OCI-LY7 (cell line): ENCODE measurements around the gene FAM149B1. TPM values are rescaled to one million over a fixed set of nuclear protein-coding genes. Genes with fewer than 3 reads are reported as not detected.

Experiments
- Bru-seq: library from RNA; stranded (reverse); fragments of 400-500 nt; gene quantifications from one replicate; lab custom pipeline; 2021; lab: Mats Ljungman, UMichigan
- BruChase-seq, 2 experiments: library from RNA; stranded (reverse); fragments of 400-500 nt; gene quantifications; one replicate each; lab custom pipeline; 2021; lab: Mats Ljungman, UMichigan
- BruUV-seq: library from RNA; stranded (reverse); fragments of 400-500 nt; replicated peaks from 2 replicates; lab custom pipeline; 2021; lab: Mats Ljungman, UMichigan
- CTCF ChIA-PET: fragments of 300-600 bp; sonication (Branson Sonifier 250); formaldehyde crosslinking; loops from one replicate; lab custom pipeline; 2022; ENCODE audit warnings: antibody characterized with exemption; ENCODE audit not compliant: unreplicated experiment; lab: Charles Lee
- POLR2A ChIA-PET: fragments of 300-600 bp; sonication (Branson Sonifier 250); formaldehyde crosslinking; loops from one replicate; lab custom pipeline; 2022; ENCODE audit warnings: antibody characterized with exemption; lab: Charles Lee
- DNase-seq: peaks from one replicate; pipeline ENCODE4 v3.0.0-alpha.2; 2015; ENCODE audit warnings: low spot score
- H2AFZ ChIP-seq: fragments of 200-600 bp; sonication (generic), shearing (Covaris generic); 2 replicates; pipeline ENCODE4 v1.6.1; 2014; ENCODE audit warnings: mild to moderate bottlenecking, antibody characterized with exemption, low read length, moderate library complexity
- H3K27ac ChIP-seq: fragments of 200-600 bp; sonication (generic); 2 replicates; pipeline ENCODE4 v1.5.1; 2014; ENCODE audit warnings: mixed run types, low read depth, mild to moderate bottlenecking, moderate library complexity, low read length, inconsistent platforms; ENCODE audit not compliant: poor library complexity, severe bottlenecking
- H3K36me3 ChIP-seq: fragments of 200-600 bp; sonication (generic); 2 replicates; pipeline ENCODE4 v1.6.1; 2014; ENCODE audit warnings: mild to moderate bottlenecking, antibody characterized with exemption, low read length, moderate library complexity, mixed read lengths; ENCODE audit not compliant: insufficient read depth
- H3K4me1 ChIP-seq: fragments of 200-600 bp; sonication (generic); 2 replicates; pipeline ENCODE4 v1.5.1; 2014; ENCODE audit warnings: mild to moderate bottlenecking, low read length; ENCODE audit not compliant: insufficient read depth, poor library complexity, severe bottlenecking
- H3K4me2 ChIP-seq: fragments of 200-600 bp; sonication (generic); 2 replicates; pipeline ENCODE4 v1.6.1; 2014; ENCODE audit warnings: mild to moderate bottlenecking, low read length
- H3K4me3 ChIP-seq: fragments of 200-600 bp; sonication (generic); 2 replicates; pipeline ENCODE4 v1.5.1; 2014; ENCODE audit warnings: mild to moderate bottlenecking, low read depth, low read length; ENCODE audit not compliant: poor library complexity, severe bottlenecking
- H3K79me2 ChIP-seq: fragments of 200-600 bp; sonication (generic); 2 replicates; pipeline ENCODE4 v1.6.1; 2016; ENCODE audit warnings: low read depth, mild to moderate bottlenecking, low read length, moderate library complexity, mixed read lengths; ENCODE audit not compliant: insufficient read depth
- H3K9me2 ChIP-seq: fragments of 200-600 bp; sonication (generic); 2 replicates; pipeline ENCODE4 v1.6.1; 2016; ENCODE audit warnings: mild to moderate bottlenecking, low read length, mixed read lengths; ENCODE audit not compliant: insufficient read depth
- H3K9me3 ChIP-seq: fragments of 200-600 bp; sonication (generic); 2 replicates; pipeline ENCODE4 v1.6.1; 2014; ENCODE audit warnings: mild to moderate bottlenecking, mixed run types, low read length, mixed read lengths
- H4K20me1 ChIP-seq: fragments of 200-600 bp; sonication (generic); 2 replicates; pipeline ENCODE4 v1.6.1; 2014; ENCODE audit warnings: mild to moderate bottlenecking, antibody characterized with exemption, low read length, moderate library complexity, mixed read lengths; ENCODE audit not compliant: insufficient read depth
- CTCF ChIP-seq: fragments of 200-600 bp; sonication (generic); conservative IDR thresholded peaks from 2 replicates; pipeline ENCODE4 v1.5.1; 2014; ENCODE audit warnings: mild to moderate bottlenecking, antibody characterized with exemption, low read length, moderate library complexity, mixed read lengths
- EZH2phosphoT487 ChIP-seq: fragments of 200-600 bp; sonication (generic); IDR thresholded peaks from 2 replicates; pipeline ENCODE4 v1.6.1; 2018; ENCODE audit warnings: low read depth, borderline replicate concordance, mild to moderate bottlenecking, mixed run types, antibody characterized with exemption, low read length, moderate library complexity, mixed read lengths
- intact Hi-C: fragments of 100-400 bp; cut with micrococcal nuclease; formaldehyde crosslinking; loops from one replicate; pipeline ENCODE4 v1.10.0; 2022; ENCODE audit not compliant: unreplicated experiment
- long read RNA-seq: library from polyadenylated mRNA; stranded (forward); transcript quantifications from one replicate; pipeline ENCODE4 v2.0.0, GENCODE V29; 2022
- total RNA-seq, 2 experiments: library from RNA; depleted of rRNA in 1 of 2; stranded (reverse); fragments of >200 nt in 1 of 2; shearing (Covaris generic) in 1 of 2; gene quantifications; 2 replicates each; pipeline ENCODE4 v1.2.3, GENCODE V29; 2014 to 2022

Gene FAM149B1
- total RNA-seq (2014; rRNA removed; shearing (Covaris generic)) (8.0 and 14.7 TPM in 2 replicates), total RNA-seq (2022) (18.5 and 19.9 TPM in 2 replicates), Bru-seq, nascent RNA (percentile 60 among the genes with signal in this experiment), BruChase-seq, experiment 1, labeled RNA remaining after a 6-hour chase (percentile 56 among the genes with signal in this experiment), BruChase-seq, experiment 2, labeled RNA remaining after a 2-hour chase (percentile 53 among the genes with signal in this experiment)
- long read RNA-seq, partial matches to known transcripts = 1 of 17 reads
- long read RNA-seq, other reads (novel, unspliced or antisense) = 16 of 17 reads

- peak within 1 kb of the TSS; percentile 51 for H3K27ac ChIP-seq
- DNase-seq = peak; percentile 94
- POLR2A ChIA-PET = interaction anchor here (0.5 to 3.5 kb wide), 7 partner anchors 10 to 477 kb away, joined by 3 to 23 read pairs (median 3); partner anchors contain the start of genes CFAP70 and P4HA1
- H4K20me1 ChIP-seq = no peaks in the 10 kb centered on the region
- peak within 1 kb of the TSS; percentile 58 for H2AFZ ChIP-seq
- H3K4me3 ChIP-seq = peak within 1 kb of the TSS; percentile 86
- peaks cover 23% of the 10 kb centered on the region for H3K36me3 ChIP-seq
- H3K79me2 ChIP-seq = peaks cover 56% of the 10 kb centered on the region
- TF ChIP-seq CTCF = peak; percentile 35; the same call in 1 of the 2 replicates
- no peak for TF ChIP-seq EZH2phosphoT487
- CTCF ChIA-PET = no interaction called here
- intact Hi-C loops = loop anchor here (5.0 kb wide), 1 partner anchor 79 kb away; the partner anchor contains the start of gene DNAJC9
- no peaks in the 10 kb centered on the region; the same call in 1 of the 2 replicates for H3K9me3 ChIP-seq
- H3K4me1 ChIP-seq = peaks cover 5% of the 10 kb centered on the region
- H3K4me2 ChIP-seq = peak within 1 kb of the TSS; percentile 71
- H3K9me2 ChIP-seq = no peaks in the 10 kb centered on the region
- BruUV-seq = no TSS peak
Measured at GRCh38 chr10:73167783-73168464, at the start of gene FAM149B1, which contains the start of gene ECD. Gene FAM149B1 (plus strand): TSS chr10:73168119. CDS start chr10:73168340, 221 bp downstream. Gene ECD (minus strand): TSS chr10:73168008. CDS start chr10:73163937, 4,071 bp downstream.

- H3K4me3 ChIP-seq = no peak overlapping the region
- H3K9me2 ChIP-seq = no peaks in the 10 kb centered on the region
- no TSS peak for BruUV-seq
- TF ChIP-seq CTCF = no peak
- no peak for TF ChIP-seq EZH2phosphoT487
- no peaks in the 10 kb centered on the region for H3K9me3 ChIP-seq
- intact Hi-C loops = no loop called here
- no peak overlapping the region for H3K4me2 ChIP-seq
- DNase-seq = no peak
- no peaks in the 10 kb centered on the region for H3K4me1 ChIP-seq
- POLR2A ChIA-PET = no interaction called here
- no peaks in the 10 kb centered on the region for H4K20me1 ChIP-seq
- no peaks in the 10 kb centered on the region for H3K79me2 ChIP-seq
- H3K27ac ChIP-seq = no peak overlapping the region
- no peak overlapping the region for H2AFZ ChIP-seq
- peaks cover 13% of the 10 kb centered on the region; the same call in 1 of the 2 replicates for H3K36me3 ChIP-seq
- CTCF ChIA-PET = no interaction called here
Measured at GRCh38 chr10:73119457-73119856, 48.5 kb upstream of the FAM149B1 start.
